C4-2B (cell line): ENCODE data around the gene SAMM50.

Experiments
- ZFX ChIP-seq: fragments of 450-650 bp; IDR thresholded peaks from 2 replicates; pipeline ENCODE4 v1.6.1; 2017
- TF ChIP-seq, protein P1 (sequence below): fragments of 450-650 bp; conservative IDR thresholded peaks from 2 replicates; pipeline ENCODE4 v1.5.1; 2017; ENCODE audit warnings: mild to moderate bottlenecking

DNA sequence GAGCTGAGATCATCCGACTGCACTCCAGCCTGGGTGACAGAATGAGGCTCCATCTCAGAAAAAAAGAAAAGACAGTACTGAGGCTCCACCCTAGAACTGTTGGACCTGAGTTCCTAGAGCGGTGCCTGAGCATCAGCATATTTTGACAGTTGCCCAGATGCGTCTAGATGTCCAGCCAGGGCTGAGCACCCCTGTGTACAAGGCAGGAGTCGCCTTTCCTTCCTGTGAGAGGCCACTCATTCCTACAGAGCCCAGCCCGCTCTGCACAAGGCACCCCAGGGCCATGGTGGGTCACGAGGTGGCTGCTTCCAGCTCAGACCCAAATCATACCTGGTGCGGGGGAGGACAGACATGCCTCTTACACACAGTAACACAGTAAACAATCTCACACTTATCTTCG, 15.9 kb downstream of the SAMM50 start:
- TF ChIP-seq, protein P1, sequence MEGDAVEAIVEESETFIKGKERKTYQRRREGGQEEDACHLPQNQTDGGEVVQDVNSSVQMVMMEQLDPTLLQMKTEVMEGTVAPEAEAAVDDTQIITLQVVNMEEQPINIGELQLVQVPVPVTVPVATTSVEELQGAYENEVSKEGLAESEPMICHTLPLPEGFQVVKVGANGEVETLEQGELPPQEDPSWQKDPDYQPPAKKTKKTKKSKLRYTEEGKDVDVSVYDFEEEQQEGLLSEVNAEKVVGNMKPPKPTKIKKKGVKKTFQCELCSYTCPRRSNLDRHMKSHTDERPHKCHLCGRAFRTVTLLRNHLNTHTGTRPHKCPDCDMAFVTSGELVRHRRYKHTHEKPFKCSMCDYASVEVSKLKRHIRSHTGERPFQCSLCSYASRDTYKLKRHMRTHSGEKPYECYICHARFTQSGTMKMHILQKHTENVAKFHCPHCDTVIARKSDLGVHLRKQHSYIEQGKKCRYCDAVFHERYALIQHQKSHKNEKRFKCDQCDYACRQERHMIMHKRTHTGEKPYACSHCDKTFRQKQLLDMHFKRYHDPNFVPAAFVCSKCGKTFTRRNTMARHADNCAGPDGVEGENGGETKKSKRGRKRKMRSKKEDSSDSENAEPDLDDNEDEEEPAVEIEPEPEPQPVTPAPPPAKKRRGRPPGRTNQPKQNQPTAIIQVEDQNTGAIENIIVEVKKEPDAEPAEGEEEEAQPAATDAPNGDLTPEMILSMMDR: no peak
- no peak for TF ChIP-seq ZFX
